Endodermal cell (in vitro differentiated cells): ENCODE data around the gene TRAF3. TPM values are rescaled to one million over a fixed set of nuclear protein-coding genes. Genes with fewer than 3 reads are reported as not detected.
A peak's percentile ranks its signal among the peaks of the same experiment; 100 is the strongest.

Source experiments
- DNase-seq: peaks from one replicate; pipeline ENCODE4 v3.0.0-alpha.2; 2017
- H3K27ac ChIP-seq: 2 replicates; pipeline ENCODE4 v1.5.1; 2013; ENCODE audit warnings: mild to moderate bottlenecking, low read depth, low read length, moderate library complexity
- H3K27me3 ChIP-seq: 2 replicates; pipeline ENCODE4 v1.6.1; 2013; ENCODE audit warnings: mild to moderate bottlenecking, low read length, moderate library complexity; ENCODE audit not compliant: insufficient read depth, control insufficient read depth, poor library complexity, severe bottlenecking
- H3K36me3 ChIP-seq: 2 replicates; pipeline ENCODE4 v1.7.0; 2013; ENCODE audit warnings: mild to moderate bottlenecking, low read length, moderate library complexity; ENCODE audit not compliant: control insufficient read depth, insufficient read depth
- H3K4me1 ChIP-seq: one replicate; pipeline ENCODE4 v1.7.0; 2013; ENCODE audit warnings: low read length; ENCODE audit not compliant: control insufficient read depth, insufficient read depth
- H3K4me3 ChIP-seq: 2 replicates; pipeline ENCODE4 v1.5.1; 2013; ENCODE audit warnings: mild to moderate bottlenecking, low read length, moderate library complexity
- H3K9ac ChIP-seq: 2 replicates; pipeline ENCODE4 v1.6.1; 2013; ENCODE audit warnings: mild to moderate bottlenecking, low read length, moderate library complexity; ENCODE audit not compliant: poor library complexity, severe bottlenecking; ENCODE audit errors: extremely low read depth
- H3K9me3 ChIP-seq: 2 replicates; pipeline ENCODE4 v1.6.1; 2013; ENCODE audit warnings: mild to moderate bottlenecking, low read length, moderate library complexity; ENCODE audit not compliant: control insufficient read depth
- H3K27ac Mint-ChIP-seq: 2 replicates; pipeline ENCODE4 v1.8.0; 2020; ENCODE audit warnings: mixed read lengths
- H3K27me3 Mint-ChIP-seq: 2 replicates; pipeline ENCODE4 v1.8.0; 2021; ENCODE audit warnings: mild to moderate bottlenecking, mixed read lengths; ENCODE audit not compliant: insufficient read depth
- H3K36me3 Mint-ChIP-seq: 2 replicates; pipeline ENCODE4 v1.8.0; 2020; ENCODE audit warnings: low read depth, mixed read lengths
- H3K4me1 Mint-ChIP-seq: 2 replicates; pipeline ENCODE4 v1.8.0; 2020; ENCODE audit warnings: mixed read lengths
- H3K4me3 Mint-ChIP-seq: 2 replicates; pipeline ENCODE4 v1.8.0; 2020; ENCODE audit warnings: mild to moderate bottlenecking, moderate library complexity, mixed read lengths
- H3K9me3 Mint-ChIP-seq: 2 replicates; pipeline ENCODE4 v1.8.0; 2020; ENCODE audit warnings: mild to moderate bottlenecking, mixed read lengths
- CTCF ChIP-seq: fragments of 200-600 bp; sonication (generic); conservative IDR thresholded peaks from 2 replicates; pipeline ENCODE4 v1.5.0; 2021; ENCODE audit warnings: antibody characterized with exemption, mild to moderate bottlenecking
- WGBS, 2 experiments: methylation state at CpG; one replicate each; pipeline versions ENCODE4 v1.1.5 to v1.1.7; 2013; ENCODE audit warnings: missing lambda C conversion rate in 2 of 2, mixed read lengths in 1 of 2; ENCODE audit not compliant: insufficient coverage in 1 of 2, insufficient read length in 1 of 2; 5-methylcytosine and 5-hydroxymethylcytosine counted together
- total RNA-seq, 2 donors: library from RNA; stranded (reverse); fragmentation: NEBNext Ultra II Directional in 1 of 2; extraction: Animal tissue kit (Norgen Biotek cat#: 25700) in 1 of 2; gene quantifications; 2 replicates in 1 of 2; 3 replicates in 1 of 2; pipeline ENCODE4 v1.2.1, GENCODE V29; 2021

The TRAF3 gene
- total RNA-seq, 2 donors from 2014 or later = 16.7 to 23.8 TPM

GRCh38 chr14:102878174-102878969 is 101.1 kb downstream of the TRAF3 start:
- Histone ChIP-seq H3K4me3 (no peak overlapping the region), H3K4me1 (no peaks in the 10 kb centered on the region), H3K27me3 (no peaks in the 10 kb centered on the region), H3K9me3 (no peaks in the 10 kb centered on the region), H3K36me3 (peaks cover 27% of the 10 kb centered on the region), H3K27ac (no peak overlapping the region), H3K9ac (no peak overlapping the region)
- Mint-ChIP-seq H3K4me3 (no peak overlapping the region), H3K9me3 (no peaks in the 10 kb centered on the region), H3K4me1 (peaks cover 3% of the 10 kb centered on the region), H3K27me3 (no peaks in the 10 kb centered on the region), H3K36me3 (peaks cover 13% of the 10 kb centered on the region), H3K27ac (no peak overlapping the region)
- 96 to 100% methylated on average over 4 to 6 of the region's 6 CpGs for WGBS, 2 experiments
- TF ChIP-seq CTCF = peak; percentile 55
- peak; percentile 64 for DNase-seq

GRCh38 chr14:102878970-102879460 is 101.8 kb downstream of the TRAF3 start:
- no peak overlapping the region for H3K4me3 Mint-ChIP-seq
- H3K9me3 Mint-ChIP-seq = no peaks in the 10 kb centered on the region
- H3K27ac Mint-ChIP-seq = no peak overlapping the region
- WGBS, 2 experiments = 92% methylated on average over 3 to 6 of the region's 6 CpGs
- Histone ChIP-seq H3K9ac (no peak overlapping the region), H3K4me1 (no peaks in the 10 kb centered on the region), H3K36me3 (peaks cover 23% of the 10 kb centered on the region), H3K4me3 (no peak overlapping the region), H3K9me3 (no peaks in the 10 kb centered on the region), H3K27ac (no peak overlapping the region), H3K27me3 (no peaks in the 10 kb centered on the region)
- no peaks in the 10 kb centered on the region for H3K27me3 Mint-ChIP-seq
- DNase-seq = no peak
- H3K4me1 Mint-ChIP-seq = no peaks in the 10 kb centered on the region
- H3K36me3 Mint-ChIP-seq = peaks cover 13% of the 10 kb centered on the region
- no peak for TF ChIP-seq CTCF

GRCh38 chr14:102882226-102882906 is 105.1 kb downstream of the TRAF3 start:
- TF ChIP-seq CTCF = no peak
- Histone ChIP-seq H3K9me3 (no peaks in the 10 kb centered on the region), H3K4me1 (no peaks in the 10 kb centered on the region), H3K27me3 (no peaks in the 10 kb centered on the region), H3K9ac (no peak overlapping the region), H3K4me3 (no peak overlapping the region), H3K27ac (no peak overlapping the region), H3K36me3 (peaks cover 4% of the 10 kb centered on the region)
- peaks cover 26% of the 10 kb centered on the region for H3K36me3 Mint-ChIP-seq
- H3K27me3 Mint-ChIP-seq = no peaks in the 10 kb centered on the region
- no peaks in the 10 kb centered on the region for H3K9me3 Mint-ChIP-seq
- no peak overlapping the region for H3K4me3 Mint-ChIP-seq
- H3K4me1 Mint-ChIP-seq = no peaks in the 10 kb centered on the region
- 59 to 75% methylated on average over 3 to 5 of the region's 5 CpGs for WGBS, 2 experiments
- no peak for DNase-seq
- no peak overlapping the region for H3K27ac Mint-ChIP-seq
